ENCODE data around the gene KLHL25. TPM values are rescaled to one million over a fixed set of nuclear protein-coding genes. Genes with fewer than 3 reads are reported as not detected.

KLHL25 gene
- total RNA-seq, 2 experiments from 2014 or later: 5.3 TPM

DNA sequence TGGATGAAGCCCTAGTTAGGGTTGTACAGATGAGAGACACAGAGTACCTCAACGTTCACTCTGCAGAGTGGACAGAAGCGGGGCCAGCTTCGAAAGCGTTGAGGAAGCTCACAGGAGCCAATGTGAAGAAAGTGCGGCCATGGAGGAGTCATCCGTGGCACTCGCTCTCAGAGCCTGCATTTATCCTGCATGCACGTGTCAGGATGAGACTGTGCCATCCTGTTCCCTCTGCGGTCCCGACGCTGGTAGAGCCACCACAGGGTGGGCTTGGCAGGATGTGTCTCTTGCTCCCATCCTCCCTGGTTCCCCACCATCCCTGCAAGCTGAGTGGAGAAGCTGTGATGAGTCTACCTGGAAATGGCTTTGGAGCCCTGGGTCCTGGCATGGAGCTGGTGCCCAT is 39.3 kb downstream of the KLHL25 start:
- peaks cover 27% of the 10 kb centered on the region for H3K4me1 Mint-ChIP-seq (ENCODE audit: low read depth)
- no peaks in the 10 kb centered on the region for H3K36me3 Mint-ChIP-seq (ENCODE audit: low read depth)
- ChIA-PET POLR2A (no interaction called here), CTCF (interaction anchor here (1.5 kb wide), 1 partner anchor 26 kb away, joined by 3 read pairs; no protein-coding TSS in a partner anchor)
- ATAC-seq (no peak), DNase-seq (no peak)
- no peaks in the 10 kb centered on the region for H3K9me3 Mint-ChIP-seq (ENCODE audit: insufficient read depth)
- H3K27me3 Mint-ChIP-seq (ENCODE audit: low read depth): no peaks in the 10 kb centered on the region
- no peak overlapping the region for H3K4me3 Mint-ChIP-seq
- no peak overlapping the region for H3K27ac Mint-ChIP-seq

DNA sequence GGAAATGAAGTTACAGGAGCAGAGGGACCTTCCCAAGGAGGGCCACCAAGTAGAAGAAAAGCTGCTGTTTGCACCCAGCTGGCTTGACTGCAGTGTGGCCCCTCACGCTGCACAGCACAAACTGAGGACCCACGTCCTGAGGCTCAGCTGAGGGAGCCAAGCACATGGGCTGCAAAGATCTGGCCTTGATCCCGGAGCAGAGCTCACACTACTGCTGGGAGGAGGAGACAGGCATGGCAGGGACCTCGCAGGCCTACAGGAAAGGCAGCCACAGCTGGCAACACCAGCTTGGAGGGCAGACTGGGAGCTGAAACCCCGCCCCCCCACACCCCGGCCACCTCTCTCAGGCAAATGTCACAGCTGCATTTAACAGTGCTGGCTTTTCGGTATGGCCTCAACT is 39.7 kb downstream of the KLHL25 start:
- Mint-ChIP-seq H3K4me1 (ENCODE audit: low read depth) (peaks cover 29% of the 10 kb centered on the region), H3K9me3 (ENCODE audit: insufficient read depth) (no peaks in the 10 kb centered on the region), H3K4me3 (no peak overlapping the region), H3K27ac (no peak overlapping the region), H3K27me3 (ENCODE audit: low read depth) (no peaks in the 10 kb centered on the region), H3K36me3 (ENCODE audit: low read depth) (no peaks in the 10 kb centered on the region)
- DNase-seq (no peak), ATAC-seq (no peak)
- POLR2A ChIA-PET: no interaction called here
- CTCF ChIA-PET: interaction anchor here (1.5 kb wide), 1 partner anchor 25 kb away, joined by 3 read pairs; no protein-coding TSS in a partner anchor

DNA sequence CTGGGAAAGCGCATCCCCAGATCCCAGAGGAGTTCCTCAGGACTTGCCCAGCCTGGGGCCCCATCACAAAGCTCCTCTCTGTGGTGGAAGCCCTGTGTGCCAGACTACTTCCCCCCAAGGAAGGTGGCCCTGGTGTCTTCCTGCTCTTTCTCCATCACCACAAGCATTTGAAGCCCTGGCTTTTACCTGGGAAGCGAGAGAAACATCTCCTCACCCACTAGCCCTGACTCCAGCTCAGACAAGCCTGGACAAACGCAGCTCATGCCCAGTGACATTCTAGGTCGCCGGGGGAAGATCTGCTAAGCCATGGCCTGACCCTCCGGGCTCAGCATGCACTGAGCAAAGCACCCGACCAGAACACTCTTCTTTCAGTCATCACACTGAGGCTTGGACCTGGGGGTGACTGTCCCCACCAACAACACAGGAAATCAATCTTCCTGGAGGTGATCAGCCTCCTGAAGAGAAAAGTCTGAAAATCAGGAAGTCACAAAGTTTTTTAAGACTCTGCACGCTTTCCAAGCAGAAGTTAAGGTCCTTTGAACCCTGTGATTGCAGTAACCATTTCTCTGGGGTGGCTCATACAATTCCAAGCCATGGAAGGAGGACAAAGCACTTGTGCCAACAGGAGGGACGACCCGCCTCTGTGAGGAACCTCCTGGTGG is 40.8 kb downstream of the KLHL25 start:
- H3K27ac Mint-ChIP-seq: no peak overlapping the region
- DNase-seq (no peak), ATAC-seq (no peak)
- no peak overlapping the region for H3K4me3 Mint-ChIP-seq
- H3K27me3 Mint-ChIP-seq (ENCODE audit: low read depth): no peaks in the 10 kb centered on the region
- ChIA-PET CTCF (interaction anchor here (1.5 kb wide), 1 partner anchor 24 kb away, joined by 3 read pairs; no protein-coding TSS in a partner anchor), POLR2A (no interaction called here)
- no peaks in the 10 kb centered on the region for H3K9me3 Mint-ChIP-seq (ENCODE audit: insufficient read depth)
- no peaks in the 10 kb centered on the region for H3K36me3 Mint-ChIP-seq (ENCODE audit: low read depth)
- peaks cover 29% of the 10 kb centered on the region for H3K4me1 Mint-ChIP-seq (ENCODE audit: low read depth)

DNA sequence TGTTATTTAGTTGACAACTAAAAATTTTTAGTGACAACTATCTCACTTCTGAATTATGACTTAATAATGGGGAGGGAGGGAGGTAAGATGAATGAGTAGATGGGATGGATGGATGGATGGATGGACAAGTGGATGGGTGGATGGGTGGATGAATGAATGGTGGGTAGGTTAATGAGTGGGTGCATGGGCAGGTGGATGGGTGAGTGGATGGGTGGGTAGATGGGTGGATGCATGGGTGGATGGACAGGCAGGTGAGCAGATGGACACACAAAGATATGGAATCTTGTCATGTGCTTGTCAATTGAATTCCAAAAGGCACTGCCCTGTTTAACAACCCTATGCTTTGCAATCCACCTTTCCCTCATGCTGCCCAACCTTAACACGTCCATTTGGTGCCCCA is 41.5 kb downstream of the KLHL25 start:
- Mint-ChIP-seq H3K4me1 (ENCODE audit: low read depth) (peaks cover 29% of the 10 kb centered on the region), H3K9me3 (ENCODE audit: insufficient read depth) (no peaks in the 10 kb centered on the region), H3K36me3 (ENCODE audit: low read depth) (peaks cover under 1% of the 10 kb centered on the region), H3K4me3 (no peak overlapping the region), H3K27me3 (ENCODE audit: low read depth) (no peaks in the 10 kb centered on the region), H3K27ac (no peak overlapping the region)
- CTCF ChIA-PET: interaction anchor here (1.0 kb wide), 1 partner anchor 78 kb away, joined by 3 read pairs; no protein-coding TSS in a partner anchor
- no peak for ATAC-seq
- DNase-seq: no peak
- POLR2A ChIA-PET: no interaction called here

DNA sequence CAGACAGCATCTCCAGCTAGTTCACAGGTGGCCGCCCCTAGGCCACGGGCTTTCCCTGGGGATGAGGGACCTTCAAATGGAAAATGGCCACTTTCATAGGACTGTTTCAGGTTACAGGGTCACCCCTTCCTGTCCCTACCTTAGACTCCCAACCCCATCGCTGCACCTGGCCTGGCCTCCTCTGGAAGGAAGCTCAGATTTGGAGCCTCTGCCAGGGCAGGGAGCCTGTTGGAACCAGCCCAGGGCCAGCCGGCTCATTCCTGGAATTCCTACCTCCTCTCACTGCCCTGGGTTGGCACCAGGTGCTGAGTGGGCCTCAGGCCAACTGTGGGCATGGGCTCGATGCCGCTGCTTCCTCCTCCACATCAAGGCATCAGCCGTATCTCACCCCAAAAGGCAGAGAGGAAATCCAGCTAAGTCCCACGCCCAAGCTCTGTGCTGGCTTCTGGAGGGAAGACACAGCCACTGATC is 42.2 kb downstream of the KLHL25 start:
- Mint-ChIP-seq H3K4me1 (ENCODE audit: low read depth) (peaks cover 29% of the 10 kb centered on the region), H3K27me3 (ENCODE audit: low read depth) (no peaks in the 10 kb centered on the region), H3K36me3 (ENCODE audit: low read depth) (peaks cover 3% of the 10 kb centered on the region), H3K9me3 (ENCODE audit: insufficient read depth) (no peaks in the 10 kb centered on the region), H3K4me3 (no peak overlapping the region), H3K27ac (peak overlapping the region; percentile 62)
- ATAC-seq: no peak
- POLR2A ChIA-PET: interaction anchor here (1.5 kb wide), 1 partner anchor 11 kb away, joined by 3 read pairs; no protein-coding TSS in a partner anchor
- CTCF ChIA-PET: interaction anchor here (0.7 to 1.0 kb wide), 2 partner anchors 18 to 79 kb away, joined by 3 read pairs; no protein-coding TSS in a partner anchor
- no peak for DNase-seq

DNA sequence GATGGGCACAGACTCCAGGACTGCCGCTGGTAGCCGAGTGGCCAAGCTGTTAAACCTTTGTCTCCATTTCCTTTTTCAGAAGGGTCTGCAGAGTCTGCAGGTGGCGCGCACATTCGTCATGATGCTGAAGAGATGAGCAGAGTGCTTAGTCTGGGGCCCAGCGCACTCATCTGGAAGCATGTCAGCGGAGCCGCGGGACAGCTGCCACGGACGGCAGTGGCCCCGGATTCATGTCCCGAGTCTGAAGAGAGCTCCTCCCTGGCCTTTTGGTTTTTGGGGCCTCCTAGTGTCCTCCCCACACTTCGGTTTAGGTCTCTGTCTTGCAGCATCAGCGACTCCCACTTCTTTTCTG is 42.6 kb downstream of the KLHL25 start:
- Mint-ChIP-seq H3K27ac (no peak overlapping the region), H3K27me3 (ENCODE audit: low read depth) (no peaks in the 10 kb centered on the region), H3K4me1 (ENCODE audit: low read depth) (peaks cover 29% of the 10 kb centered on the region), H3K36me3 (ENCODE audit: low read depth) (peaks cover 5% of the 10 kb centered on the region), H3K4me3 (no peak overlapping the region), H3K9me3 (ENCODE audit: insufficient read depth) (no peaks in the 10 kb centered on the region)
- ChIA-PET POLR2A (interaction anchor here (1.5 kb wide), 1 partner anchor 11 kb away, joined by 3 read pairs; no protein-coding TSS in a partner anchor), CTCF (interaction anchor here (0.7 kb wide), 1 partner anchor 17 kb away, joined by 3 read pairs; no protein-coding TSS in a partner anchor)
- DNase-seq (no peak), ATAC-seq (no peak)

DNA sequence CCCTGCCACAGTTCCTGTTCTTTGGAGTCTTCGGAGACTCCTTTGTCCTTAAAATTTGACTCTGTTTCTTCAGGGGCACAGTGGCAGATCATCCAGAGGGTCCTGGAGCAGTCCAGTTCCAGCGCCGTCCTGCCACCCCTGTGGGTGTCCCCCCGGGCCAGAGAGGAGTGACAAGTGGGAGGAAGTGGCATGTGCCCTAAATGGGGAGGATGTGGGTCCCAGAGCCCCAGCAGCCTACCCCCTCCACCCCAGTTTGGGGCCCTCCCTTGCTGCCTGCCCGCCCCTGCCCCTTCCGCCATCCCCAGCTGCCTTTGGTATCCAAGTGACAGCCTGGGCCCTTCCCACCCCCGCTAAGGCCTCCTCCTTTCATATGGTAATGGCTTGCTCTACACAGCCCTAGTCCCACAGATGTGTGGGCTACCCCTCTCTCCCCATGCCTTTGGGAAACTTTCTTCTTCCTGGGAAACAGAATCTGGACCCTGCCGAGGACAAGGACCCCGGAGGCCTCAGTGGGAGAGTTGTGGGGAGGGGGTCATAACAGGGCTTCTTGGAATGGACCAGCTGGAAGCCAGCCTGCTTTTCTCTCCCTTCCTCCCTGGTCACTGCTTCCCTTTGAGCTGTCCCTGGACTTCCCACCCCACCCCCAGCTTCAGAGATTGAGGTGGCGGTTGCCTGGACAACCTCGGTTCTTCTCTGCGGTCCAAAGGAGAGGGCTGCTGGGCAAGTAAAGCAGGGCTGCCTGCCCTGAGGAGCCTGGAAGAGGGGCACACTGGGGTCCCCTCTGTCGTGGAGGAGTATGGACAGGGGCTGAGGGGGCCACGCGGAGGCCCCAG is 43.2 kb downstream of the KLHL25 start:
- POLR2A ChIA-PET: interaction anchor here (1.5 kb wide), 1 partner anchor 10 kb away, joined by 3 read pairs; no protein-coding TSS in a partner anchor
- peak; percentile 26 for ATAC-seq

DNA sequence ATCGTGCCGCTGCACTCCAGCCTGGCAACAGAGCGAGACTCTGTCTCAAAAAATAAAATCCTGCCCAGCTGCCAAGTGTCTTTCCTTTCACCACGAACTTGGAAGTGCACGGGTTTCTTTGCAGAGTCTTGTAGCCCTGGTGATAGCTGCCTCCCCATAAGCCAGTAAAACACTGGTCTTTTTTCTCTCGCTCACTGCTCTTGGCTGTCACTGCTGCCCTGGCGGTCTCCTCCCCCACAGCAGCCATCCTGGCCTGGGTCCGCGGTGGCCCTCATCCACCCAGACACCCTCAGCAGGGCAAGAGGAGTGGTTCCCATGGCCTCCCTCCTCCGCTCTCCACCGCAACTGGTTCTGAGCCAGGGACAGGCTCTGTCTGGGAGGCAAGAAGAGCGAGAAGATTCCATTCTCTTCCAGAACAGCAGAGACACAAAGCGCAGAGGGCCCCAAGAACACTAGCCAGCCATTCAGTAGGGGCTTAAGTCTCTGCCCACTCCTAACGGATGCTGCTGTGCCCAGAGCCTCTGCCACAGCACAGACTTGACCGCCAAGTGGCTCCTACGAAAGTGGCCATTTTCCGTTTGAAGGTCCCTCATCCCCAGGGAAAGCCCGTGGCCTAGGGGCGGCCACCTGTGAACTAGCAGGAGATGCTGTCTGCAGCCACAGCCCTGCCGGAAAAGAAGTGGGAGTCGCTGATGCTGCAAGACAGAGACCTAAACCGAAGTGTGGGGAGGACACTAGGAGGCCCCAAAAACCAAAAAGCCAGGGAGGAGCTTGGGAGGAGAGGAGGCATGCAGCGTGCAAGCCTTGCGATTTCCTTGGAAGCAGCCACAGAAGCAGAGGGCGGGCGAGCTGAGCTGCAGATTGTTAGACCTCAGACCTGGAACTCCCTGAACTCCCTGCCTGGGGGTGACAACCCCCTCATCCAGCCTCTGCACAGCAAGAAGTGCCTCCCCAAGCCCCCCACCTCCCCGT is 44.1 kb downstream of the KLHL25 start:
- ChIA-PET POLR2A (interaction anchor here (1.2 kb wide), 1 partner anchor 16 kb away, joined by 4 read pairs; no protein-coding TSS in a partner anchor), CTCF (interaction anchor here (1.6 kb wide), 1 partner anchor 11 kb away, joined by 4 read pairs; no protein-coding TSS in a partner anchor)
- ATAC-seq: no peak
- Mint-ChIP-seq H3K4me3 (no peak overlapping the region), H3K27ac (peak overlapping the region; percentile 64), H3K9me3 (ENCODE audit: insufficient read depth) (no peaks in the 10 kb centered on the region), H3K36me3 (ENCODE audit: low read depth) (peaks cover 19% of the 10 kb centered on the region), H3K4me1 (ENCODE audit: low read depth) (peaks cover 29% of the 10 kb centered on the region), H3K27me3 (ENCODE audit: low read depth) (no peaks in the 10 kb centered on the region)
- DNase-seq: no peak

More for the DNA sequence above, 43.2 kb downstream of the KLHL25 start:
- Mint-ChIP-seq H3K9me3 (ENCODE audit: insufficient read depth) (no peaks in the 10 kb centered on the region), H3K27me3 (ENCODE audit: low read depth) (no peaks in the 10 kb centered on the region), H3K27ac (peak overlapping the region; percentile 64), H3K36me3 (ENCODE audit: low read depth) (peaks cover 10% of the 10 kb centered on the region), H3K4me3 (no peak overlapping the region), H3K4me1 (ENCODE audit: low read depth) (peaks cover 29% of the 10 kb centered on the region)
- CTCF ChIA-PET: interaction anchor here (0.7 kb wide), 1 partner anchor 17 kb away, joined by 3 read pairs; no protein-coding TSS in a partner anchor
- no peak for DNase-seq

DNA sequence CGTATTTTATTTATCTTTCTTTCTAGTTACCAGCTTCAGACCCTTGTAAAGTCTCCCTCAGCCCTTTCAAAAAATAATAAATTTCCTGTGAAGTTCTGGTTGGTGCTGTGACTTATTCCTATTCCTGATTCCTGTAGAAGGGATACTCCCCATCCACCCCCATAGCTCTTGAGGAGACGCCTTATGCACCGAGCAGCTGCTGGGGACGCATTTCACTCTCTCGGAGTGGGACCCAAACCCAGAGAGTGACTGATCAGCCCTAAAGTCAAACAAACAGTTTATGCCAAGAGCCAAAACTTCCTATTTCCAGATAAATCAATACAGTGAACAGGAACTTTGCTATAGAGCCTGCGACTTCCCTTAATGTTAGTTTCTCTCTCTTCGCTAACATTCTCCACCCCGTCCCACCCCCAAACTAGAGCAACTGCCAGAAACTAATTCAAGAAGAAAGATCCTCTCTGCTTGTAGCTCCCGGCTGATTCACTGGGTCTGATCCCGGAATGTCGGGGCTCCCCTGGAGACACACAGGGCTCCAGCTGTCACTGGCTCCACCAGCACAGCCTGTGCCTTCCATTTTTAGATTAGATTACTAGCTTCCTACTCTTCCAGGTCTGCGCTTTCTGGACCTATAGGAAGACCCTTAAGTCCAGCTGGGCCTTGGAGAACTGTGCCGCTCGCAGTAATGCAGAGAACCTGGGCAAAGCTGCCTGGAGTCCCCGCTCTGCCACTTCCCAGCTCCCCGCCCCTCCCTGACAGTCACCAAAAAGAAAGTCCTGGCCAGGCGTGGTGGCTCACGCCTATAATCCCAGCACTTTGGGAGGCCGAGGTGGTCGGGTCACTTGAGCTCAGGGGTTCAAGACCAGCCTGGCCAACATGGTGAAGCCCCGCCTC is 45.2 kb downstream of the KLHL25 start:
- ChIA-PET POLR2A (interaction anchor here (1.2 kb wide), 1 partner anchor 15 kb away, joined by 4 read pairs; no protein-coding TSS in a partner anchor), CTCF (interaction anchor here (1.6 kb wide), 1 partner anchor 10 kb away, joined by 4 read pairs; no protein-coding TSS in a partner anchor)
- Mint-ChIP-seq H3K36me3 (ENCODE audit: low read depth) (peaks cover 30% of the 10 kb centered on the region), H3K4me1 (ENCODE audit: low read depth) (peaks cover 29% of the 10 kb centered on the region), H3K4me3 (no peak overlapping the region), H3K27ac (no peak overlapping the region), H3K9me3 (ENCODE audit: insufficient read depth) (no peaks in the 10 kb centered on the region), H3K27me3 (ENCODE audit: low read depth) (no peaks in the 10 kb centered on the region)
- ATAC-seq (no peak), DNase-seq (no peak)

DNA sequence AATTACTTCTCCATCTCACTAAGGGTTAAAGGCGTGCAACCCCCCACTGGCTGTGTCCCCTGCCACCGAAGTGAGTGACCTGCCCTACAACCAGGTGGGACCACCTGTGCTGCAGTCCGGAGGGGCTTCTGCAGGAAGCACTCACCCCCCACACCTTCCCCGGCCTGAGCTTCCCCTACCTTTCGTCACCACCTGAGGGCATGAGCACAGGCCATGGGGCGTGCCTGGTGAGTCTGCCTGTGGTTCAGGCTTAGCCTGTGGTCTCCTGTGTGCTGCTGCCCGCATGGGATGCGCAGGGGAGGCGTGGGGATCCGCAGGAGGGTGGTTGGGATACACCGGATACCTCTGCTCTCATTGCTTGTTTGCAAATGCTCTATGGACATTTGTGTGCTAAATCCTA is 46.0 kb downstream of the KLHL25 start:
- no peak for DNase-seq
- POLR2A ChIA-PET: no interaction called here

More for the DNA sequence above, 46.0 kb downstream of the KLHL25 start:
- Mint-ChIP-seq H3K4me3 (no peak overlapping the region), H3K27ac (no peak overlapping the region), H3K4me1 (ENCODE audit: low read depth) (peaks cover 29% of the 10 kb centered on the region), H3K9me3 (ENCODE audit: insufficient read depth) (no peaks in the 10 kb centered on the region), H3K36me3 (ENCODE audit: low read depth) (peaks cover 37% of the 10 kb centered on the region), H3K27me3 (ENCODE audit: low read depth) (no peaks in the 10 kb centered on the region)
- ATAC-seq: no peak
- CTCF ChIA-PET: no interaction called here
